Globus pallidus (tissue), 1 donor: ENCODE results near the gene COL28A1.
"Not testable (repeated sequence)": the region's sequence is repeated elsewhere in the genome, so short reads cannot be mapped to it uniquely, and the experiment has no call there.

ENCODE experiments used
- DNase-seq: peaks from one replicate; pipeline ENCODE4 v3.0.0-alpha.2; 2015; ENCODE audit warnings: low spot score

COL28A1 gene

DNA sequence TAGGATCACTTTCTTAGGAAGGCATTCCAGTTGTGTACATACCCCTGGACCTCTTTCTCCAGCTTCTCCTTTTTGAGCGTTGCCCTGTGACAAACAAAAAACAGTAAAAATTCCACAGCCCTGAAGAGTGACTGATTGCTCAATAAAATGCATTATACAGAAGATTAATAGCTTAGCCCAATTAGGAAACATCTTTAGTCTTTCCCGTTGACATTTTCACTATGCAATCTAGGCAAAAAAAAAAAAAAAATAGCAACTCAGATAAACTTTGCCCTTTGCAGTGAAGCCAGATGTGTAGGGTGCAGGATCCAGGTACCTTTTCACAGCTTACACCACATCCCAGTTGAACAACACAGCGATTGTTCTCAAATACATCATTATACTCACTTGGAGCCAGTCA is 17.9 kb downstream of the COL28A1 start:
- no peak for DNase-seq

- no peak for DNase-seq
Measured at GRCh38 chr7:7516662-7517061, 19.0 kb downstream of the COL28A1 start.

GRCh38 chr7:7516156-7516555 is 19.5 kb downstream of the COL28A1 start:
- DNase-seq = no peak

GRCh38 chr7:7512861-7513597 is 22.6 kb downstream of the COL28A1 start:
- DNase-seq = no peak

GRCh38 chr7:7510794-7511193 is 24.9 kb downstream of the COL28A1 start:
- DNase-seq = no peak

DNA sequence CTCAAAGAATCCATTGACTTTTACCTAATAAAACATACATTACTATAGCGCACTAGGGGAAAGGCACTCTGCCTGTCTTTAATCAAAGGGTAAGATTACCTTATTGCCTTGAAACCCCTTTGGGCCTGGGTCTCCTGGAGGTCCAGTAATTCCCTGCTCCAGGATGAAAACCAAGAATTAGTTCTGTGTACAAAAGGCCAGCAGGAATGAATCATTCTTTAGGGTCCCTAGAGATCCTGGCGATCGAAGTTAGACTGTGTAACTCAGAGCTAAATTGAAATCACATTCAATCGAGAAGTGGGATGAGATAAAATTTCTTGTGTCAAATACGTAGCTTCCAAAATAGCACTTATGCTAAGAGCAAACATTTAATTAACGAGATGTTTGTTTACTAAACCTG is 29.8 kb downstream of the COL28A1 start:
- DNase-seq = no peak

GRCh38 chr7:7504910-7505704 is 30.6 kb downstream of the COL28A1 start:
- DNase-seq = no peak

GRCh38 chr7:7499892-7500291 is 35.8 kb downstream of the COL28A1 start:
- no peak for DNase-seq

- DNase-seq = no peak
Measured at GRCh38 chr7:7498856-7499255, 36.8 kb downstream of the COL28A1 start.

DNA sequence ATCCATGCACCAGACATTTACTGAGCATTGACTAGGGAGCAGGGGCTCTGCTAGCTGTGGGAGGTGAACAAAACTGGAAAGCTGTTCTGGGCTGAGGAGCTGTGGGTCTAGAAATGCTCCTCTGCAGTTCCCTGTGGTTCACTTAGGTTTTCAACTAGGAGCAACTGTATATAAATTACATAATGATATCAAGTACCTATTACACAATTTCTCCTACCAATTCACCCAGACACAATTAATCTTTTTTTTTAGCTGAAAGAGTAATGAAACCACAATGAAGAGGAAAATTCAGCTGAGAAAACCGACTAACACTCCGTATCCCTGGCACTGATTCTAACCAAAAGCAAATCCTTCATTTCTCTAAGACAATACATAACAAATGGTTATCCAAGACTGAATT is 39.4 kb downstream of the COL28A1 start:
- no peak for DNase-seq

DNA sequence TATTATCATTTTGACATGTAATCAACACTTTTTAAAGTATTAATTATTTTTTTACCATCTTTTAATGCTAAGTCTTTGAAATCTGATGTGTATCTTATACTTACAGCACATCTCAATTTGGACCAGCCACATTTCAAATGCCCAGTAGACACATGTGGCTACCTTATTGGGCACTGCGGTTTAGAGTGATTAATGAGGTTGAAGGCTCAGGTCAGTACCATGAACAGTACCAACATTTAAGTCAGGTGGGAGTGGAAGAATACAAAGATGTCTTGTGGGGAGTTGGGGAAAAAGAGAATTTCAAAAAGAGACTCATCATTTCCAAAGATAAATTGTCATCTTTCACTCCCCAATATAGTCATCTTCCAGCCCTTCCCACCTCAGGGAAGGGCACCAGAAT is 40.5 kb downstream of the COL28A1 start:
- DNase-seq = no peak

GRCh38 chr7:7491044-7491443 is 44.6 kb downstream of the COL28A1 start:
- no peak for DNase-seq

- no peak for DNase-seq
Measured at GRCh38 chr7:7490003-7490402, 45.7 kb downstream of the COL28A1 start.

- no peak for DNase-seq
Measured at GRCh38 chr7:7489546-7489945, 46.1 kb downstream of the COL28A1 start.

DNA sequence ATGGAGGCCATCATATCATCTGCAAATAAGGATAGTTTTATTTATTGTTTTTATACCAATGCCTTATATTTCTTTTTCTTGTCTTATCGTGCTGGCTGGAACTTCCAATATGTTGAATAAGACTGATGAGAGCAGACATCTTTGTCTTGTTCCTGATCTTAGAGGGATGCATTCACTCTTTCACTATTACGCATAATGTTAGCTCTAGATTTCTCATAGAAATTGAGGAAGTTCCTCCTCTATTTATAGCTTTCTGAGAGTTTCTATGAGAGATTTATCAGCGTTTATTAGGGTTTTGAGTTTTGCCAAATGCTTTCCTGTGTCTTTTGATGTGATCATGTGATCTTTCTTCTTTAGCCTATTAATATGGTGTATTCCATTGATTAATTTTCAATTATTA is 49.3 kb downstream of the COL28A1 start:
- DNase-seq = no peak

- DNase-seq = no peak
Measured at GRCh38 chr7:7484072-7484471, 51.6 kb downstream of the COL28A1 start.

DNA sequence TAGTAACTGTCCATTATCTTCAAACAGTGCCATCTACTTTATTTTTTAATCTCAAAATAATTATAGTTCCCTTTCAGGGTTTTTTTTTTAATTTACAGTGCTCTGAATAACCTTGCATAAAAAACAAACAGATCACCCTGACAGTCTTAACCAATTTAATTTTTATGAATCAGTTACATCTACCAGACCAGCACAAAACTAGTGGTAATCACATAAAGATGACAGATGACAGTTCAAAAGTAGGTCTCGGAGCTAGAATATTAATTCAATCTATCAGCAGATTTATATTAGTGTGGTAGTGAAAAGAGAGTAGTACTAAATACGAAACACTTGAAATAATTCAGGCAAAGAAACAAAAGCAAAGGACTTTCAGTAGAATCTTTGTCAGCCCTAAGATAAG is 53.9 kb downstream of the COL28A1 start:
- no peak for DNase-seq

GRCh38 chr7:7479275-7479805 is 56.3 kb downstream of the COL28A1 start:
- DNase-seq = no peak

- DNase-seq = no peak
Measured at GRCh38 chr7:7478569-7478968, 57.1 kb downstream of the COL28A1 start.

DNA sequence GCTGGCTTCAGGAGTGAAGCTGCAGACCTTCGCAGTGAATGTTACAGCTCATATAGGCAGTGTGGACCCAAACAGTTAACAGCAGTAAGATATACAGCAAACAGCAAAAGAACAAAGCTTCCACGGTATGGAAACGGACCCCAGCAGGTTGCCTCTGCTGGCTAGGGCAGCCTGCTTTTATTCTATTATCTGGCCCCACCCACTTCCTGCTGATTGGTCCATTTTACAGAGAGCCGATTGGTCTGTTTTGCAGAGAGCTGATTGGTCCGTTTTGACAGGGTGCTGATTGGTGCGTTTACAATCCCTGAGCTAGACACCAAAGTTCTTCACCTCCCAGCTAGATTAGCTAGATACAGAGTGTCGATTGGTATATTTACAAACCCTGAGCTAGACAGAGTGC is 58.0 kb downstream of the COL28A1 start:
- DNase-seq = not testable (repeated sequence)

DNA sequence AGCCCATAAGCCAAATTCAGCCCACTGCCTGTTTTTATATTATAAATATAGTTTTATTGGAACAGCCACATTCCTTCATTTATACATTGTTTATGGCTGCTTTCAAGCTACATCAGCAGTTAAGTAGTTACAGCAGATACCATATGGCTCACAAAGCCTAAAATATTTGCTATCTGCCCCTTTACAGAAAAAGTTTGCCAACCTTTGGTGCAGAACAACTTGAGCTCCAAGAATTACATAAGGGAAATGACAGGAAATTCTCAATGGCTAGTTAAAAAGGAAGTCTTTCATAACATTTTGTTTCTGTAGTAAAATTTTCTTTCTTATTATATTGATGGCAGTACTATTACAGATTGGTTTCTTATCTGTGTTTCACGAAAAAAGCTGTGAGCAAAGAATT is 59.3 kb downstream of the COL28A1 start:
- DNase-seq = no peak

DNA sequence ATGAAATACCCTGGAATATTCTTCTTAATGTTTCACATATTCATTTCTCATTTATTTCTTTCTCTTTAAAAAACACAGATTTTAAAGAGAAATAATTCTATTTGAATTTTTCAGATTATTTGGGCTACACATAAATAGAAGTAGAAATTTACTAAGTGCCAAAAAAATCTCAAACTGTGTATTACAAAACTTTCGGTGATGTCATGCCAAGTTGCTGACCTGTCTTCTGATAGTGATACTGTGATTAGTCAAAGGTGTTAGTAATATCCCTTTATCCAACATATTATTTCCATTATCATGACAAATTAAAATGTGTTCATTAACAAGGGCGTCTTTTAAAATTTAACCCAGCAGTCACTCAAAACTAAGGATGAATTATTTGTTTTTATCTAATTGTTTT is 60.1 kb downstream of the COL28A1 start:
- no peak for DNase-seq

GRCh38 chr7:7474436-7474835 is 61.2 kb downstream of the COL28A1 start:
- DNase-seq = no peak
